Left lung (tissue), 10 donors: ENCODE results near the gene PTP4A1. TPM values are rescaled to one million over a fixed set of nuclear protein-coding genes. Genes with fewer than 3 reads are reported as not detected.

ENCODE experiments used
- ATAC-seq: fragments of 200-7000 bp; cut with Tn5 transposase; one replicate; pipeline ENCODE4 v1.9.1; 2020; ENCODE audit warnings: moderate library complexity
- DNase-seq, 4 donors: peaks; one replicate each; pipeline ENCODE4 v3.0.0-alpha.2; 2013 to 2020
- H3K27ac ChIP-seq, 2 donors: fragments of 200-600 bp; sonication (generic) in 1 of 2; one replicate each; pipeline versions ENCODE4 v1.5.0 to v1.8.0; 2020 to 2021
- H3K27me3 ChIP-seq, 2 donors: fragments of 200-600 bp; sonication (generic) in 1 of 2; one replicate each; pipeline versions ENCODE4 v1.5.0 to v1.8.0; 2020 to 2021
- H3K36me3 ChIP-seq, 2 donors: fragments of 200-600 bp; sonication (generic) in 1 of 2; one replicate each; pipeline versions ENCODE4 v1.5.0 to v1.8.0; 2020 to 2021
- H3K4me1 ChIP-seq, 2 donors: fragments of 200-600 bp; one replicate each; pipeline ENCODE4 v1.8.0; 2021
- H3K4me3 ChIP-seq, 2 donors: fragments of 200-600 bp; sonication (generic) in 1 of 2; one replicate each; pipeline versions ENCODE4 v1.5.0 to v1.8.0; 2020 to 2021; ENCODE audit warnings: mild to moderate bottlenecking in 1 of 2
- H3K9me3 ChIP-seq, 2 donors: fragments of 200-600 bp; sonication (generic) in 1 of 2; one replicate each; pipeline versions ENCODE4 v1.5.0 to v1.8.0; 2020 to 2021
- CTCF ChIP-seq, 2 donors: fragments of 200-600 bp; sonication (generic) in 1 of 2; IDR thresholded peaks; one replicate each; pipeline versions ENCODE4 v1.5.0 to v1.8.0; 2021; ENCODE audit warnings: antibody characterized with exemption in 2 of 2
- intact Hi-C, 2 donors: fragments of 100-400 bp; cut with DNase I; formaldehyde crosslinking; loops; one replicate each; pipeline versions ENCODE4 v1.11.2 to v1.14.2; 2022
- polyA plus RNA-seq, 6 donors: library from polyadenylated mRNA; unstranded; fragments of 120-200 nt; gene quantifications; one replicate each; pipeline ENCODE4 v1.2.1, GENCODE V29; 2013; ENCODE audit not compliant: insufficient read length in 6 of 6
- total RNA-seq, 2 donors: library from RNA; stranded (reverse); fragmentation: NEBNext Ultra II Directional; extraction: Animal tissue kit (Norgen Biotek cat#: 25700); gene quantifications; one replicate each; pipeline ENCODE4 v1.2.1, GENCODE V29; 2021
- donor health status: DM: no; HTN: yes; CAD: no.
- donor health status: DM: no; HTN: no; CAD: no.

Gene PTP4A1
- total and polyA plus RNA-seq, 8 donors, result 68.6 to 119 (median 81.9) TPM

GRCh38 chr6:63560801-63561287 lies 11.4 kb upstream of the PTP4A1 start:
- intact Hi-C loops, result no loop called here
- H3K4me1 ChIP-seq, result no peaks in the 10 kb centered on the region
- H3K27me3 ChIP-seq, result no peaks in the 10 kb centered on the region
- peak overlapping the region in 1 of 2 donors; percentile 30 for H3K27ac ChIP-seq
- no peaks in the 10 kb centered on the region for H3K36me3 ChIP-seq
- peak; percentile 91 for ATAC-seq
- DNase-seq, result no peak
- no peak for TF ChIP-seq CTCF (IDR thresholded peaks at IDR 0.05)
- no peaks in the 10 kb centered on the region for H3K9me3 ChIP-seq
- no peak overlapping the region for H3K4me3 ChIP-seq

- no peak overlapping the region for H3K4me3 ChIP-seq
- ATAC-seq (no peak), DNase-seq (no peak)
- H3K36me3 ChIP-seq, result no peaks in the 10 kb centered on the region
- TF ChIP-seq CTCF (IDR thresholded peaks at IDR 0.05), result no peak
- H3K27ac ChIP-seq, result peak overlapping the region in 1 of 2 donors; percentile 3
- intact Hi-C loops, result no loop called here
- H3K9me3 ChIP-seq, result no peaks in the 10 kb centered on the region
- no peaks in the 10 kb centered on the region for H3K27me3 ChIP-seq
- no peaks in the 10 kb centered on the region for H3K4me1 ChIP-seq
These were observed 11.0 kb upstream of the PTP4A1 start for GRCh38 chr6:63561288-63561687.

- Histone ChIP-seq H3K4me1 (no peaks in the 10 kb centered on the region), H3K27me3 (no peaks in the 10 kb centered on the region), H3K27ac (no peak overlapping the region), H3K9me3 (no peaks in the 10 kb centered on the region), H3K36me3 (no peaks in the 10 kb centered on the region), H3K4me3 (no peak overlapping the region)
- intact Hi-C loops, result no loop called here
- DNase-seq (no peak), ATAC-seq (no peak)
- no peak for TF ChIP-seq CTCF (IDR thresholded peaks at IDR 0.05)
These were observed 9.0 kb upstream of the PTP4A1 start for GRCh38 chr6:63563235-63563634.

- intact Hi-C loops, result no loop called here
- H3K4me3 ChIP-seq, result no peak overlapping the region
- no peak overlapping the region for H3K27ac ChIP-seq
- H3K4me1 ChIP-seq, result no peaks in the 10 kb centered on the region
- TF ChIP-seq CTCF (IDR thresholded peaks at IDR 0.05), result no peak
- H3K9me3 ChIP-seq, result no peaks in the 10 kb centered on the region
- H3K27me3 ChIP-seq, result no peaks in the 10 kb centered on the region
- H3K36me3 ChIP-seq, result no peaks in the 10 kb centered on the region
- DNase-seq, result no peak
- ATAC-seq, result no peak
These were observed 7.1 kb upstream of the PTP4A1 start for GRCh38 chr6:63565058-63565726.

GRCh38 chr6:63565727-63566596 lies 6.3 kb upstream of the PTP4A1 start:
- ATAC-seq (no peak), DNase-seq (no peak)
- H3K4me3 ChIP-seq, result no peak overlapping the region
- H3K36me3 ChIP-seq, result no peaks in the 10 kb centered on the region
- no peaks in the 10 kb centered on the region for H3K9me3 ChIP-seq
- intact Hi-C loops, result no loop called here
- TF ChIP-seq CTCF (IDR thresholded peaks at IDR 0.05), result no peak
- peaks cover 0 to under 1% of the 10 kb centered on the region in 2 donors for H3K4me1 ChIP-seq
- no peaks in the 10 kb centered on the region for H3K27me3 ChIP-seq
- H3K27ac ChIP-seq, result no peak overlapping the region
